HL-60 (cell line): ENCODE measurements around the gene SYT9.

ENCODE experiments used
- POLR2AphosphoS5 ChIP-seq: IDR thresholded peaks from 2 replicates; pipeline ENCODE4 v1.6.1; 2012; ENCODE audit warnings: low read depth
- SPI1 ChIP-seq: IDR thresholded peaks from 2 replicates; pipeline ENCODE4 v1.6.1; 2012; ENCODE audit warnings: low read depth, mild to moderate bottlenecking, borderline replicate concordance
- TF ChIP-seq, protein P1 (sequence below): IDR thresholded peaks from one replicate; pipeline ENCODE4 v1.5.1; 2011; ENCODE audit warnings: low read length, control low read depth, inconsistent platforms; ENCODE audit not compliant: insufficient read depth

DNA sequence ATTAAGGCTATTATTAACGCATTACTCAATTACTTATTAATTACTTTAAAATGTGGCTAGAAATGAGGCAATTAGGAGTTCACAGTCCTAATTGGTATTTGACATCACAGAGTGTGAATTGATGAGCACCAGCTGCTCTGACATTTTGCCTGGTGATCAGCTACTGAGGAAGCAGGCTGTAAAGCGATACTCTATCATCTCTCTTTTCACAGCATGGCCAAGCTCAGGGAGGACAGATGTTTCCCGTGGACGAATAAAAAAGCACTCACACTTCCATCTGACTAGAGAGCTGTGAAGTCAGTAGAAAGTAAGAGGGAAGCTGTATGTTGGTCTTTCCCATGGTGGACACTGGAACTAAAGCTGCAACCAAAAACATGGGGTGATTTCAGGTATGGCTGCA lies 29.1 kb upstream of the SYT9 start:
- TF ChIP-seq, protein P1, sequence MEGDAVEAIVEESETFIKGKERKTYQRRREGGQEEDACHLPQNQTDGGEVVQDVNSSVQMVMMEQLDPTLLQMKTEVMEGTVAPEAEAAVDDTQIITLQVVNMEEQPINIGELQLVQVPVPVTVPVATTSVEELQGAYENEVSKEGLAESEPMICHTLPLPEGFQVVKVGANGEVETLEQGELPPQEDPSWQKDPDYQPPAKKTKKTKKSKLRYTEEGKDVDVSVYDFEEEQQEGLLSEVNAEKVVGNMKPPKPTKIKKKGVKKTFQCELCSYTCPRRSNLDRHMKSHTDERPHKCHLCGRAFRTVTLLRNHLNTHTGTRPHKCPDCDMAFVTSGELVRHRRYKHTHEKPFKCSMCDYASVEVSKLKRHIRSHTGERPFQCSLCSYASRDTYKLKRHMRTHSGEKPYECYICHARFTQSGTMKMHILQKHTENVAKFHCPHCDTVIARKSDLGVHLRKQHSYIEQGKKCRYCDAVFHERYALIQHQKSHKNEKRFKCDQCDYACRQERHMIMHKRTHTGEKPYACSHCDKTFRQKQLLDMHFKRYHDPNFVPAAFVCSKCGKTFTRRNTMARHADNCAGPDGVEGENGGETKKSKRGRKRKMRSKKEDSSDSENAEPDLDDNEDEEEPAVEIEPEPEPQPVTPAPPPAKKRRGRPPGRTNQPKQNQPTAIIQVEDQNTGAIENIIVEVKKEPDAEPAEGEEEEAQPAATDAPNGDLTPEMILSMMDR = no peak
- TF ChIP-seq POLR2AphosphoS5 (no peak), SPI1 (no peak)
